ENCODE measurements around the gene DNM3. TPM values are rescaled to one million over a fixed set of nuclear protein-coding genes. Genes with fewer than 3 reads are reported as not detected.

The DNM3 gene
- total RNA-seq, 1 donor: 2.0 TPM

GRCh38 chr1:172395576-172395975, 554.3 kb downstream of the DNM3 start:
- no peak overlapping the region for H3K4me3 ChIP-seq (ENCODE audit: low read depth, low read length)
- no peak for TF ChIP-seq CTCF (IDR thresholded peaks at IDR 0.05; ENCODE audit: insufficient read depth, low read length)
- no peak for DNase-seq (ENCODE audit: low read depth)

- no peak for TF ChIP-seq CTCF (IDR thresholded peaks at IDR 0.05; ENCODE audit: insufficient read depth, low read length)
- no peak overlapping the region for H3K4me3 ChIP-seq (ENCODE audit: low read depth, low read length)
- DNase-seq (ENCODE audit: low read depth): peak; percentile 85
These were observed 555.9 kb downstream of the DNM3 start for GRCh38 chr1:172397221-172397620.

- no peak for TF ChIP-seq CTCF (IDR thresholded peaks at IDR 0.05; ENCODE audit: insufficient read depth, low read length)
- H3K4me3 ChIP-seq (ENCODE audit: low read depth, low read length): no peak overlapping the region
- DNase-seq (ENCODE audit: low read depth): no peak
These were observed 556.3 kb downstream of the DNM3 start for GRCh38 chr1:172397633-172398032.

GRCh38 chr1:172398193-172398592, 556.9 kb downstream of the DNM3 start:
- TF ChIP-seq CTCF (IDR thresholded peaks at IDR 0.05; ENCODE audit: insufficient read depth, low read length): no peak
- H3K4me3 ChIP-seq (ENCODE audit: low read depth, low read length): no peak overlapping the region
- peak; percentile 60 for DNase-seq (ENCODE audit: low read depth)

GRCh38 chr1:172398970-172399755, 557.9 kb downstream of the DNM3 start:
- peak; percentile 51 for TF ChIP-seq CTCF (IDR thresholded peaks at IDR 0.05; ENCODE audit: insufficient read depth, low read length)
- peak overlapping the region; percentile 3 for H3K4me3 ChIP-seq (ENCODE audit: low read depth, low read length)
- DNase-seq (ENCODE audit: low read depth): peak; percentile 99

GRCh38 chr1:172399756-172400721, 558.7 kb downstream of the DNM3 start:
- no peak for DNase-seq (ENCODE audit: low read depth)
- no peak overlapping the region for H3K4me3 ChIP-seq (ENCODE audit: low read depth, low read length)
- TF ChIP-seq CTCF (IDR thresholded peaks at IDR 0.05; ENCODE audit: insufficient read depth, low read length): peak; percentile 9
